HEK293 (cell line): ENCODE measurements around the gene TOP3A.

Experiments
- CTCF ChIA-PET: fragments of 350-600 bp; formaldehyde crosslinking; extraction: SDS; loops from one replicate; lab custom pipeline; 2021; ENCODE audit warnings: antibody characterized with exemption; lab: Yijun Ruan, JAX
- POLR2A ChIA-PET: fragments of 300-600 bp; formaldehyde crosslinking; extraction: SDS; loops from one replicate; lab custom pipeline; 2020; ENCODE audit warnings: antibody characterized with exemption, inconsistent platforms; lab: Yijun Ruan, JAX
- H3K27ac ChIP-seq: fragments of 200-500 bp; sonication (Bioruptor generic); 2 replicates; pipeline ENCODE4 v1.5.1; 2014; ENCODE audit warnings: low read depth, low read length, control low read depth, inconsistent platforms; ENCODE audit errors: extremely low read depth
- H3K36me3 ChIP-seq, 2 experiments: fragments of 200-500 bp in 1 of 2; sonication (Bioruptor generic) in 1 of 2; 1 replicate in 1 of 2; 2 replicates in 1 of 2; pipeline ENCODE4 v1.5.1; 2014 to 2017; ENCODE audit warnings: inconsistent platforms in 2 of 2, low read length in 2 of 2; ENCODE audit not compliant: control insufficient read depth in 2 of 2, insufficient read depth in 1 of 2
- H3K4me1 ChIP-seq: fragments of 200-500 bp; sonication (Bioruptor generic); 2 replicates; pipeline ENCODE4 v1.5.1; 2014; ENCODE audit warnings: mild to moderate bottlenecking, low read length, inconsistent platforms; ENCODE audit not compliant: control insufficient read depth, insufficient read depth
- H3K4me3 ChIP-seq: 2 replicates; pipeline ENCODE4 v1.5.1; 2011; ENCODE audit warnings: low read depth, mild to moderate bottlenecking, control low read depth, low read length, moderate library complexity
- H3K9me3 ChIP-seq: fragments of 200-500 bp; sonication (Bioruptor generic); 2 replicates; pipeline ENCODE4 v1.5.1; 2014; ENCODE audit warnings: low read depth, low read length, inconsistent platforms; ENCODE audit not compliant: control insufficient read depth, insufficient read depth
- BCL11B ChIP-seq: fragments of 450-650 bp; formaldehyde crosslinking; IDR thresholded peaks from 2 replicates; pipeline ENCODE4 v1.5.1; 2016; ENCODE audit warnings: low read depth, missing biosample characterization, missing genetic modification characterization
- EGR2 ChIP-seq: fragments of 450-650 bp; formaldehyde crosslinking; IDR thresholded peaks from 2 replicates; pipeline ENCODE4 v1.5.1; 2016; ENCODE audit warnings: low read depth, missing biosample characterization, missing genetic modification characterization
- HOXD13 ChIP-seq: sonication (generic); formaldehyde crosslinking; IDR thresholded peaks from 2 replicates; pipeline ENCODE4 v1.8.0; 2022; ENCODE audit warnings: missing genetic modification reagents, borderline replicate concordance
- KLF8 ChIP-seq: fragments of 450-650 bp; formaldehyde crosslinking; IDR thresholded peaks from 2 replicates; pipeline ENCODE4 v1.5.1; 2016; ENCODE audit warnings: missing biosample characterization, missing genetic modification characterization
- MYNN ChIP-seq: fragments of 450-650 bp; formaldehyde crosslinking; IDR thresholded peaks from 2 replicates; pipeline ENCODE4 v1.5.1; 2016; ENCODE audit warnings: missing biosample characterization, missing genetic modification characterization, borderline replicate concordance
- OVOL3 ChIP-seq: fragments of 450-650 bp; formaldehyde crosslinking; IDR thresholded peaks from 2 replicates; pipeline ENCODE4 v1.5.1; 2016; ENCODE audit warnings: missing biosample characterization, missing genetic modification characterization
- SCRT2 ChIP-seq: fragments of 450-650 bp; formaldehyde crosslinking; IDR thresholded peaks from 2 replicates; pipeline ENCODE4 v1.5.1; 2016; ENCODE audit warnings: missing biosample characterization, missing genetic modification characterization
- WT1 ChIP-seq: fragments of 450-650 bp; formaldehyde crosslinking; IDR thresholded peaks from 2 replicates; pipeline ENCODE4 v1.5.1; 2016; ENCODE audit warnings: missing biosample characterization, missing genetic modification characterization
- ZBTB17 ChIP-seq: fragments of 450-650 bp; formaldehyde crosslinking; IDR thresholded peaks from 2 replicates; pipeline ENCODE4 v1.5.1; 2016; ENCODE audit warnings: missing biosample characterization, missing genetic modification characterization
- ZBTB48 ChIP-seq: fragments of 450-650 bp; formaldehyde crosslinking; IDR thresholded peaks from 2 replicates; pipeline ENCODE4 v1.5.1; 2016; ENCODE audit warnings: missing biosample characterization, missing genetic modification characterization
- ZEB2 ChIP-seq: fragments of 450-650 bp; formaldehyde crosslinking; IDR thresholded peaks from 2 replicates; pipeline ENCODE4 v1.5.1; 2016; ENCODE audit warnings: missing biosample characterization, missing genetic modification characterization
- ZFHX2 ChIP-seq: fragments of 450-650 bp; formaldehyde crosslinking; conservative IDR thresholded peaks from 2 replicates; pipeline ENCODE4 v1.5.1; 2016; ENCODE audit warnings: missing biosample characterization, missing genetic modification characterization
- ZNF132 ChIP-seq: fragments of 450-650 bp; formaldehyde crosslinking; IDR thresholded peaks from 2 replicates; pipeline ENCODE4 v1.5.1; 2017; ENCODE audit warnings: missing biosample characterization, missing genetic modification characterization, borderline replicate concordance
- ZNF133 ChIP-seq: fragments of 450-650 bp; formaldehyde crosslinking; IDR thresholded peaks from 2 replicates; pipeline ENCODE4 v1.5.1; 2016; ENCODE audit warnings: missing biosample characterization, missing genetic modification characterization
- ZNF24 ChIP-seq: fragments of 450-650 bp; formaldehyde crosslinking; IDR thresholded peaks from 2 replicates; pipeline ENCODE4 v1.5.1; 2016; ENCODE audit warnings: missing biosample characterization, missing genetic modification characterization
- ZNF341 ChIP-seq: fragments of 450-650 bp; formaldehyde crosslinking; IDR thresholded peaks from 2 replicates; pipeline ENCODE4; 2016; ENCODE audit warnings: low read depth, missing biosample characterization, missing genetic modification characterization
- ZNF350 ChIP-seq: fragments of 450-650 bp; formaldehyde crosslinking; IDR thresholded peaks from 2 replicates; pipeline ENCODE4 v1.5.0; 2017; ENCODE audit warnings: missing biosample characterization, mild to moderate bottlenecking, missing genetic modification characterization
- ZNF391 ChIP-seq: fragments of 450-650 bp; formaldehyde crosslinking; IDR thresholded peaks from 2 replicates; pipeline ENCODE4 v1.5.1; 2016; ENCODE audit warnings: low read depth, missing biosample characterization, missing genetic modification characterization, borderline replicate concordance
- ZNF510 ChIP-seq: fragments of 450-650 bp; formaldehyde crosslinking; IDR thresholded peaks from 2 replicates; pipeline ENCODE4 v1.5.1; 2018; ENCODE audit warnings: mild to moderate bottlenecking, missing genetic modification characterization, missing biosample characterization; ENCODE audit not compliant: insufficient replicate concordance
- ZNF521 ChIP-seq: fragments of 450-650 bp; formaldehyde crosslinking; IDR thresholded peaks from 2 replicates; pipeline ENCODE4 v1.5.1; 2017; ENCODE audit warnings: missing biosample characterization, mild to moderate bottlenecking, missing genetic modification characterization
- ZNF529 ChIP-seq: fragments of 450-650 bp; formaldehyde crosslinking; IDR thresholded peaks from 2 replicates; pipeline ENCODE4 v1.5.1; 2017; ENCODE audit warnings: missing genetic modification characterization, missing biosample characterization; ENCODE audit not compliant: insufficient replicate concordance
- ZNF610 ChIP-seq: fragments of 450-650 bp; formaldehyde crosslinking; IDR thresholded peaks from 2 replicates; pipeline ENCODE4 v1.5.1; 2016; ENCODE audit warnings: missing biosample characterization, missing genetic modification characterization, borderline replicate concordance
- ZNF621 ChIP-seq: fragments of 450-650 bp; formaldehyde crosslinking; IDR thresholded peaks from 2 replicates; pipeline ENCODE4 v1.5.1; 2017; ENCODE audit warnings: missing biosample characterization, missing genetic modification characterization
- ZNF623 ChIP-seq: fragments of 450-650 bp; formaldehyde crosslinking; IDR thresholded peaks from 2 replicates; pipeline ENCODE4 v1.5.1; 2016; ENCODE audit warnings: missing biosample characterization, missing genetic modification characterization
- ZNF776 ChIP-seq: fragments of 450-650 bp; formaldehyde crosslinking; IDR thresholded peaks from 2 replicates; pipeline ENCODE4 v1.5.0; 2017; ENCODE audit warnings: missing biosample characterization, missing genetic modification characterization, borderline replicate concordance
- TF ChIP-seq, protein P1 (sequence below): IDR thresholded peaks from 2 replicates; pipeline ENCODE4 v1.6.1; 2011; ENCODE audit warnings: mild to moderate bottlenecking, low read depth, low read length, borderline replicate concordance
- TF ChIP-seq, protein P2 (sequence below): fragments of 450-650 bp; formaldehyde crosslinking; IDR thresholded peaks from 2 replicates; pipeline ENCODE4 v1.5.1; 2016; ENCODE audit warnings: missing biosample characterization, missing genetic modification characterization
- TF ChIP-seq, protein P3 (sequence below): fragments of 450-650 bp; formaldehyde crosslinking; IDR thresholded peaks from 2 replicates; pipeline ENCODE4 v1.5.1; 2017; ENCODE audit warnings: missing biosample characterization, missing genetic modification characterization
- TF ChIP-seq, protein P4 (sequence below): fragments of 450-650 bp; formaldehyde crosslinking; IDR thresholded peaks from 2 replicates; pipeline ENCODE4 v1.5.1; 2016; ENCODE audit warnings: missing biosample characterization, missing genetic modification characterization
- TF ChIP-seq, protein P5 (sequence below): fragments of 450-650 bp; formaldehyde crosslinking; IDR thresholded peaks from 2 replicates; pipeline ENCODE4 v1.5.1; 2016; ENCODE audit warnings: missing biosample characterization, missing genetic modification characterization
- TF ChIP-seq, protein P6 (sequence below): fragments of 450-650 bp; formaldehyde crosslinking; IDR thresholded peaks from 2 replicates; pipeline ENCODE4; 2016; ENCODE audit warnings: missing biosample characterization, missing genetic modification characterization

TOP3A gene

DNA sequence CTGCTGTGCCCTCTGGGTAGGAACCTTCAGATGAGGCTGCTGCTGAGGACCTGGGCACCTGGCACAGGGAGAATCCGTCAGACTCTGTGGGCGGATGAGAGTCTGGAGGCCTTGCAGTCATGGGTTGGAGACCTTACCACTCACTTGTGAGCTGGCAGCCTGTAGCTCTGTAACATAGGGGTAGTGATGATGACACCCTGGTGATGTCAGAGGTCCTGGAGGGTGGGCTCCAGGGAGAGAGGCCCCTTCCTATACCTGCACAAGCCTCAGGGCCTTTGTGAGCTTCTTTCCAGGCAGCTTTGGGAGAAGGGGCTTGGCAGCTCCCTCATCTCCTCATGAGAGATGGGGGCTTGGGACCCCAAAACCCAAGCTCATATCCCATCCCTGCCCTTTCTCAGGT is 52.7 kb downstream of the TOP3A start (continued):
- TF ChIP-seq, protein P1, sequence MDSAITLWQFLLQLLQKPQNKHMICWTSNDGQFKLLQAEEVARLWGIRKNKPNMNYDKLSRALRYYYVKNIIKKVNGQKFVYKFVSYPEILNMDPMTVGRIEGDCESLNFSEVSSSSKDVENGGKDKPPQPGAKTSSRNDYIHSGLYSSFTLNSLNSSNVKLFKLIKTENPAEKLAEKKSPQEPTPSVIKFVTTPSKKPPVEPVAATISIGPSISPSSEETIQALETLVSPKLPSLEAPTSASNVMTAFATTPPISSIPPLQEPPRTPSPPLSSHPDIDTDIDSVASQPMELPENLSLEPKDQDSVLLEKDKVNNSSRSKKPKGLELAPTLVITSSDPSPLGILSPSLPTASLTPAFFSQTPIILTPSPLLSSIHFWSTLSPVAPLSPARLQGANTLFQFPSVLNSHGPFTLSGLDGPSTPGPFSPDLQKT: no peak
- TF ChIP-seq HOXD13: no peak
- TF ChIP-seq ZNF776 (tag by site-specific recombination): no peak
- no peak for TF ChIP-seq ZBTB17 (tag by site-specific recombination)
- TF ChIP-seq ZNF623 (tag by site-specific recombination): no peak
- TF ChIP-seq ZNF24 (tag by site-specific recombination): no peak
- TF ChIP-seq ZNF621 (tag by site-specific recombination): no peak
- no peak for TF ChIP-seq ZEB2
- TF ChIP-seq EGR2 (tag by site-specific recombination): 0 out of 2 replicates have a peak, but pooled peaks have one; percentile 18
- TF ChIP-seq SCRT2 (tag by site-specific recombination): 0 out of 2 replicates have a peak, but pooled peaks have one; percentile 13
- no peak for TF ChIP-seq ZNF350 (tag by site-specific recombination)
- no peak for TF ChIP-seq WT1 (tag by site-specific recombination)
- TF ChIP-seq ZNF133 (tag by site-specific recombination): no peak
- TF ChIP-seq ZFHX2: peak; percentile 34; the same call in 1 of the 2 replicates
- no peak for TF ChIP-seq ZNF510
- TF ChIP-seq, protein P2, sequence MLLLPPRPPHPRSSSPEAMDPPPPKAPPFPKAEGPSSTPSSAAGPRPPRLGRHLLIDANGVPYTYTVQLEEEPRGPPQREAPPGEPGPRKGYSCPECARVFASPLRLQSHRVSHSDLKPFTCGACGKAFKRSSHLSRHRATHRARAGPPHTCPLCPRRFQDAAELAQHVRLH (tag by site-specific recombination): no peak
- no peak for TF ChIP-seq MYNN (tag by site-specific recombination)
- TF ChIP-seq BCL11B (tag by site-specific recombination): no peak
- TF ChIP-seq ZNF529 (tag by site-specific recombination): no peak
- no peak for TF ChIP-seq OVOL3
- no peak for TF ChIP-seq KLF8 (tag by site-specific recombination)
- no peak for TF ChIP-seq ZBTB48
- TF ChIP-seq ZNF521 (tag by site-specific recombination): no peak
- no peak for TF ChIP-seq ZNF610 (tag by site-specific recombination)

DNA sequence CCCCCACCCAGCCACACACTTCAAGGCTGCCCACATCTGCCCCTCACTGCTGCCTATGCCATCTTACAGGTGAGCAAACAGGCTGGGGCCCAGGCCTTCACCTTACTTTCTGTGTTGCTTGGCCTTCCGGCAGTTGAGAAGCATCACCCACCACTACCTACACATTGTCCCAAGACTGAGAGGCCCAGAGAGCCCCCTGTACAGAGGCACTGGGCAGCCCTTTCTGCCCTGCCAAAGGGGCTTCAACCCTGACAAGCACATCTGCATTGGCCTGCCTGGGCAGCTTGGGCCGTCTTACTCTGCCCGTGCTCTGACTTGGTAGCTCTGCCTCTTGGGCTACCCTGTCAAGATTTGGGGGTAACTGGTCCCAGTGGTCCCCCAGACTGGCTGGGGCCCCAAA is 53.1 kb downstream of the TOP3A start:
- CTCF ChIA-PET: interaction anchor here (0.6 kb wide), 1 partner anchor 14 kb away, joined by 3 read pairs; no protein-coding TSS in a partner anchor
- POLR2A ChIA-PET: interaction anchor here (0.6 to 4.2 kb wide), 4 partner anchors 8 to 1875 kb away, joined by 3 to 24 read pairs (median 5); partner anchors contain the start of gene ALKBH5
- Histone ChIP-seq H3K9me3 (no peaks in the 10 kb centered on the region), H3K27ac (peak overlapping the region; percentile 92; the same call in 1 of the 2 replicates), H3K36me3 (peaks cover 0 to 40% of the 10 kb centered on the region in 2 experiments; a peak in 1 of 3 replicates), H3K4me3 (peak overlapping the region; percentile 87), H3K4me1 (peaks cover 12% of the 10 kb centered on the region)
- TF ChIP-seq, protein P3, sequence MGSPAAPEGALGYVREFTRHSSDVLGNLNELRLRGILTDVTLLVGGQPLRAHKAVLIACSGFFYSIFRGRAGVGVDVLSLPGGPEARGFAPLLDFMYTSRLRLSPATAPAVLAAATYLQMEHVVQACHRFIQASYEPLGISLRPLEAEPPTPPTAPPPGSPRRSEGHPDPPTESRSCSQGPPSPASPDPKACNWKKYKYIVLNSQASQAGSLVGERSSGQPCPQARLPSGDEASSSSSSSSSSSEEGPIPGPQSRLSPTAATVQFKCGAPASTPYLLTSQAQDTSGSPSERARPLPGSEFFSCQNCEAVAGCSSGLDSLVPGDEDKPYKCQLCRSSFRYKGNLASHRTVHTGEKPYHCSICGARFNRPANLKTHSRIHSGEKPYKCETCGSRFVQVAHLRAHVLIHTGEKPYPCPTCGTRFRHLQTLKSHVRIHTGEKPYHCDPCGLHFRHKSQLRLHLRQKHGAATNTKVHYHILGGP (tag by site-specific recombination): no peak
- TF ChIP-seq ZNF341 (tag by site-specific recombination) (no peak), ZNF391 (tag by site-specific recombination) (no peak), ZEB2 (no peak), ZNF132 (no peak)
- TF ChIP-seq, protein P4, sequence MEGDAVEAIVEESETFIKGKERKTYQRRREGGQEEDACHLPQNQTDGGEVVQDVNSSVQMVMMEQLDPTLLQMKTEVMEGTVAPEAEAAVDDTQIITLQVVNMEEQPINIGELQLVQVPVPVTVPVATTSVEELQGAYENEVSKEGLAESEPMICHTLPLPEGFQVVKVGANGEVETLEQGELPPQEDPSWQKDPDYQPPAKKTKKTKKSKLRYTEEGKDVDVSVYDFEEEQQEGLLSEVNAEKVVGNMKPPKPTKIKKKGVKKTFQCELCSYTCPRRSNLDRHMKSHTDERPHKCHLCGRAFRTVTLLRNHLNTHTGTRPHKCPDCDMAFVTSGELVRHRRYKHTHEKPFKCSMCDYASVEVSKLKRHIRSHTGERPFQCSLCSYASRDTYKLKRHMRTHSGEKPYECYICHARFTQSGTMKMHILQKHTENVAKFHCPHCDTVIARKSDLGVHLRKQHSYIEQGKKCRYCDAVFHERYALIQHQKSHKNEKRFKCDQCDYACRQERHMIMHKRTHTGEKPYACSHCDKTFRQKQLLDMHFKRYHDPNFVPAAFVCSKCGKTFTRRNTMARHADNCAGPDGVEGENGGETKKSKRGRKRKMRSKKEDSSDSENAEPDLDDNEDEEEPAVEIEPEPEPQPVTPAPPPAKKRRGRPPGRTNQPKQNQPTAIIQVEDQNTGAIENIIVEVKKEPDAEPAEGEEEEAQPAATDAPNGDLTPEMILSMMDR (tag by site-specific recombination): no peak
- TF ChIP-seq, protein P5, sequence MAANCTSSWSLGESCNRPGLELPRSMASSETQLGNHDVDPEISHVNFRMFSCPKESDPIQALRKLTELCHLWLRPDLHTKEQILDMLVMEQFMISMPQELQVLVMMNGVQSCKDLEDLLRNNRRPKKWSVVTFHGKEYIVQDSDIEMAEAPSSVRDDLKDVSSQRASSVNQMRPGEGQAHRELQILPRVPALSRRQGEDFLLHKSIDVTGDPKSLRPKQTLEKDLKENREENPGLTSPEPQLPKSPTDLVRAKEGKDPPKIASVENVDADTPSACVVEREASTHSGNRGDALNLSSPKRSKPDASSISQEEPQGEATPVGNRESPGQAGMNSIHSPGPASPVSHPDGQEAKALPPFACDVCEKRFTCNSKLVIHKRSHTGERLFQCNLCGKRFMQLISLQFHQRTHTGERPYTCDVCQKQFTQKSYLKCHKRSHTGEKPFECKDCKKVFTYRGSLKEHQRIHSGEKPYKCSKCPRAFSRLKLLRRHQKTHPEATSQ (tag by site-specific recombination): no peak
- TF ChIP-seq, protein P2 (tag by site-specific recombination): no peak
- TF ChIP-seq, protein P6, sequence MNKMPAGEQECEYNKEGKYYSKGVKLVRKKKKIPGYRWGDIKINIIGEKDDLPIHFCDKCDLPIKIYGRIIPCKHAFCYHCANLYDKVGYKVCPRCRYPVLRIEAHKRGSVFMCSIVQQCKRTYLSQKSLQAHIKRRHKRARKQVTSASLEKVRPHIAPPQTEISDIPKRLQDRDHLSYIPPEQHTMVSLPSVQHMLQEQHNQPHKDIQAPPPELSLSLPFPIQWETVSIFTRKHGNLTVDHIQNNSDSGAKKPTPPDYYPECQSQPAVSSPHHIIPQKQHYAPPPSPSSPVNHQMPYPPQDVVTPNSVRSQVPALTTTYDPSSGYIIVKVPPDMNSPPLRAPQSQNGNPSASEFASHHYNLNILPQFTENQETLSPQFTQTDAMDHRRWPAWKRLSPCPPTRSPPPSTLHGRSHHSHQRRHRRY: no peak
